K562 (cell line): ENCODE measurements around the gene ABCG2.

Experiments
- L3MBTL2 ChIP-seq: fragments of 450-650 bp; IDR thresholded peaks from 2 replicates; pipeline ENCODE4 v1.6.1; 2016; ENCODE audit warnings: mild to moderate bottlenecking, moderate library complexity
- NFIC ChIP-seq: fragments of 450-650 bp; IDR thresholded peaks from 2 replicates; pipeline ENCODE4 v1.6.1; 2017; ENCODE audit warnings: mild to moderate bottlenecking, inconsistent platforms
- ZNF253 ChIP-seq: fragments of 250-450 bp; sonication (Bioruptor Pico); conservative IDR thresholded peaks from 2 replicates; pipeline ENCODE4 v1.6.1; 2021; ENCODE audit warnings: mild to moderate bottlenecking
- TF ChIP-seq, protein P1 (sequence below), 3 experiments: IDR thresholded peaks in 2 of 3; conservative IDR thresholded peaks in 1 of 3; 2 replicates each; pipeline ENCODE4 v1.5.1; 2011 to 2012; ENCODE audit warnings: low read length in 3 of 3, mild to moderate bottlenecking in 3 of 3, control low read depth in 2 of 3, improper control_type of control experiment in 1 of 3, inconsistent platforms in 1 of 3, low read depth in 1 of 3, mixed read lengths in 1 of 3, moderate library complexity in 1 of 3; ENCODE audit not compliant: insufficient read depth in 2 of 3

DNA sequence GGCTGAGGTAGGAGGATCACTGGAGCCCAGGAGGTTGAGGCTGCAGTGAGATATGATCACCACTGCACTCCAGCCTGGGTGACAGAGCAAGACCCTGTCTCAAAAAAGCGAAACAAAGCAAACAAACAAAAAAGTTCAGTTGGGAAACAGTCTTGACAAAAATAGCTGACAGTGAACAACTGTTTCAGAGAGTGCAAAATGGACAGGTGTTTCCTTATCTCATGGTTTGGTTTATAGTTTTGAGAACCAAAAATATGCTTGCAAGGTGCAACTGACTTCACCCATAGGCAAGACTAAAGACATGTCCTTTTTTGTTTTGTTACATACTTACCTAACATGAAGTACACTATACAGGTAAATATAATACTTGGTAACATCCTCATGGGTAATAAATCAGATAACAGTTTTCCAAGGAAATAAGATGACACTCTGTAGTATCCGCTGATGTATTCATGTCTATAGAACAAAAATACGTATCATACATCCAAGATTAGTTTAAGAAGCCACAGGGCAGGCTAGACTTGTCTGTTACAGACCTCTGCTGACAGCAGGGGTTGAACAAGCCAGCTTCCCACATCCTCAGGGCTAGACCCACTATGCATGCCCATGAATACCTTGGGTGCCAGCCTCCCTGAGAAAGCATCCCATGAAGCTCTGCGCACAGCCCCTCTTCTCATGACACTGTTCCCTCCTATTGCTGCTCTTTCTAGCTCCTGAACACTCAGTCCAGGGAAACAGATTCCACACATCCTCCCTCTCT, 59.3 kb downstream of the ABCG2 start:
- TF ChIP-seq NFIC: no peak
- TF ChIP-seq, protein P1, sequence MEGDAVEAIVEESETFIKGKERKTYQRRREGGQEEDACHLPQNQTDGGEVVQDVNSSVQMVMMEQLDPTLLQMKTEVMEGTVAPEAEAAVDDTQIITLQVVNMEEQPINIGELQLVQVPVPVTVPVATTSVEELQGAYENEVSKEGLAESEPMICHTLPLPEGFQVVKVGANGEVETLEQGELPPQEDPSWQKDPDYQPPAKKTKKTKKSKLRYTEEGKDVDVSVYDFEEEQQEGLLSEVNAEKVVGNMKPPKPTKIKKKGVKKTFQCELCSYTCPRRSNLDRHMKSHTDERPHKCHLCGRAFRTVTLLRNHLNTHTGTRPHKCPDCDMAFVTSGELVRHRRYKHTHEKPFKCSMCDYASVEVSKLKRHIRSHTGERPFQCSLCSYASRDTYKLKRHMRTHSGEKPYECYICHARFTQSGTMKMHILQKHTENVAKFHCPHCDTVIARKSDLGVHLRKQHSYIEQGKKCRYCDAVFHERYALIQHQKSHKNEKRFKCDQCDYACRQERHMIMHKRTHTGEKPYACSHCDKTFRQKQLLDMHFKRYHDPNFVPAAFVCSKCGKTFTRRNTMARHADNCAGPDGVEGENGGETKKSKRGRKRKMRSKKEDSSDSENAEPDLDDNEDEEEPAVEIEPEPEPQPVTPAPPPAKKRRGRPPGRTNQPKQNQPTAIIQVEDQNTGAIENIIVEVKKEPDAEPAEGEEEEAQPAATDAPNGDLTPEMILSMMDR (IDR thresholded peaks at IDR 0.05 in 2 of 3, conservative IDR thresholded peaks at IDR 0.05 in 1 of 3; ENCODE audit: insufficient read depth in 2 of 3, low read depth in 1 of 3, low read length in 3 of 3): no peak
- no peak for TF ChIP-seq ZNF253
- no peak for TF ChIP-seq L3MBTL2
